KOPT-K1 (cell line): ENCODE results near the gene SUN3.

ENCODE experiments used
- H3K27ac ChIP-seq: fragments of 200-600 bp; sonication (generic); 2 replicates; pipeline ENCODE4 v1.5.1; 2016; ENCODE audit warnings: antibody characterized with exemption, mild to moderate bottlenecking, low read depth, low read length; ENCODE audit not compliant: poor library complexity, severe bottlenecking
- H3K36me3 ChIP-seq: fragments of 200-600 bp; sonication (generic); 2 replicates; pipeline ENCODE4 v1.5.1; 2017; ENCODE audit warnings: antibody characterized with exemption, mild to moderate bottlenecking, low read length, moderate library complexity; ENCODE audit not compliant: insufficient read depth
- H3K9me3 ChIP-seq: fragments of 200-600 bp; sonication (generic); 2 replicates; pipeline ENCODE4 v1.5.1; 2017; ENCODE audit warnings: antibody characterized with exemption, low read length, mild to moderate bottlenecking; ENCODE audit not compliant: insufficient read depth, poor library complexity, severe bottlenecking

Gene SUN3, protein sequence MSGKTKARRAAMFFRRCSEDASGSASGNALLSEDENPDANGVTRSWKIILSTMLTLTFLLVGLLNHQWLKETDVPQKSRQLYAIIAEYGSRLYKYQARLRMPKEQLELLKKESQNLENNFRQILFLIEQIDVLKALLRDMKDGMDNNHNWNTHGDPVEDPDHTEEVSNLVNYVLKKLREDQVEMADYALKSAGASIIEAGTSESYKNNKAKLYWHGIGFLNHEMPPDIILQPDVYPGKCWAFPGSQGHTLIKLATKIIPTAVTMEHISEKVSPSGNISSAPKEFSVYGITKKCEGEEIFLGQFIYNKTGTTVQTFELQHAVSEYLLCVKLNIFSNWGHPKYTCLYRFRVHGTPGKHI

GRCh38 chr7:48028938-48029337 lies at the start of gene SUN3:
TSS of gene SUN3 (minus strand) at chr7:48029107. CDS start at chr7:48028938, 169 bp downstream.
- Histone ChIP-seq H3K36me3 (no peaks in the 10 kb centered on the region), H3K27ac (no peak within 1 kb of the TSS), H3K9me3 (peaks cover 6% of the 10 kb centered on the region)

- no peak overlapping the region for H3K27ac ChIP-seq
- no peaks in the 10 kb centered on the region for H3K36me3 ChIP-seq
- H3K9me3 ChIP-seq, result no peaks in the 10 kb centered on the region
These were observed 49.6 kb upstream of the SUN3 start for GRCh38 chr7:48078470-48078869.

GRCh38 chr7:48077423-48077822 lies 48.5 kb upstream of the SUN3 start:
- Histone ChIP-seq H3K36me3 (no peaks in the 10 kb centered on the region), H3K27ac (no peak overlapping the region), H3K9me3 (no peaks in the 10 kb centered on the region)

DNA sequence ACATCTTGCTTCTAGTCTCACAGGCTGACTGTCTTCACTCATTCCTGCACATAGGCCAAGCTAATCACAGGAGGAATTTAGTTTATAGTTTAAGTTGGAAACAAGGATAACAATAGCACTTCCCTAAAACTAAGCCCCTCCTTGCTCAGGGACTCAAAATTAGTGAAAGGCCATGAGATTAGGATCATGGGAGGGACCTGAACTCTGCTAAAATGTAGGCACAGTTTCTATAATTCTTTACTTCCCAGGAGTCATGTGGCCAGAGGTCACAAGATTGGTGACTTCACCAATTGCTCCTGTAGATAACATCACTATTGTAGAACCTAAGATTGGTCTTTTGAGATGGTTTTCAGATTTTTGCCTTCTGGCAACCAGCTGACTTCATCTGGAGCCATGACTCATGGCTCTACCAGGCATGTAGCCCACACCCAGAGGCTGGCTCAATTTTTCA lies 45.3 kb upstream of the SUN3 start:
- Histone ChIP-seq H3K27ac (no peak overlapping the region), H3K36me3 (no peaks in the 10 kb centered on the region), H3K9me3 (peaks cover 4% of the 10 kb centered on the region)

DNA sequence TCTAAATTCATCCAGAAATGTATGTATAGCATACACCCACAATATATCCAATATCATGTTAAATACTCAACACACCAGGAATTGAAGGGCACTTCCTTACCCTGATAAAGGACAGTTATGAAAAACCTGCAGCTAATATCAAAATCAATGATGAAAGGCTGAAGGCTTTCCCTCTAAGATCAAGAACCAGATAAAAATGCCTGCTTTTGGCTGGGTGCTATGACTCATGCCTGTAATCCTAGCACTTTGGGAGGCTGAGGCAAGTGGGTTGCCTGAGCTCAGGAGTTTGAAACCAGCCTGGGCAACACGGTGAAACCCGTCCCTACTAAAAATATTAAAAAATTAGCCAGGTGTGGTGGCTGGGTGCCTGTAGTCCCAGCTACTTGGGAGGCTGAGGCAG lies 38.6 kb upstream of the SUN3 start:
- Histone ChIP-seq H3K27ac (no peak overlapping the region), H3K9me3 (peaks cover 4% of the 10 kb centered on the region), H3K36me3 (no peaks in the 10 kb centered on the region)

DNA sequence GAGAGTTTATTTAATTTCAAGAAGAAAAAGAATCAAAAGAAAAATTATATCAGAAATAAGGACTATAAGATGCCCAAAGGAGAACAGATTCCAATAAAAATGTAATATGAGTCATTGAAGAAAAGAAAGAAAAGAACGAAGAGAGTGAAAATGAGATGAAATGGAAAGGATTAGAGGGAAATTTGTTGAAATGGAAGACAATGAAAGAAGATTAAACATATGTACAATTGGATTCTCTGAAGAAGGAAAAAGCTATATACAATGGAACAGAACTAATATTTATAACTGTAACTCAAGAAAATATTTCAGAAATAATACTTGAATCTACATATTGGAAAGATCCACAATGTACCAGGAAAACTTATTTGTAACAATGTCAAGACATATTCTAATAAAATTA lies 35.1 kb upstream of the SUN3 start:
- Histone ChIP-seq H3K9me3 (no peaks in the 10 kb centered on the region), H3K36me3 (no peaks in the 10 kb centered on the region), H3K27ac (no peak overlapping the region)

DNA sequence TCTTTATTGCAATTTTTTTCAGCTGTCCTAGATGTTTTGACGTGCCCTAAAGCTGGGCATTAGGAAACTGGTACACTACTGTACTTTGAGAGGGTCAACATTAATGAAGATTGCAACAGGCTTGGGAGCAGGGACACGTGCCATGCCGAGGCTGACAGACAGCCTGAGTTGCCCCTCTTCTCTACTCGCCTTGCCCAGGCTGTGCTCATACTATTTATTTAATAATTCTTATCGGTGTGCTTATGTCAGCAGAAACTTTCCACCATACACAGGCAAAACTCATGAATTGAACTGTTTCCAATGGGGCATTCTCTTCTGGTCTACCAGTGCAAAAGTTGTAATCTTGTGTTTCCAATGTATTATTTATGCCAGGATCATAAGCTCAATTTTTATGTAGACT lies 30.8 kb upstream of the SUN3 start:
- no peak overlapping the region for H3K27ac ChIP-seq
- no peaks in the 10 kb centered on the region for H3K36me3 ChIP-seq
- H3K9me3 ChIP-seq, result peaks cover 4% of the 10 kb centered on the region

GRCh38 chr7:48058990-48059389 lies 30.1 kb upstream of the SUN3 start:
- no peaks in the 10 kb centered on the region for H3K36me3 ChIP-seq
- H3K9me3 ChIP-seq, result peaks cover 4% of the 10 kb centered on the region
- H3K27ac ChIP-seq, result no peak overlapping the region

GRCh38 chr7:48053736-48054135 lies 24.8 kb upstream of the SUN3 start:
- no peaks in the 10 kb centered on the region for H3K36me3 ChIP-seq
- H3K9me3 ChIP-seq, result peaks cover 4% of the 10 kb centered on the region
- H3K27ac ChIP-seq, result no peak overlapping the region

DNA sequence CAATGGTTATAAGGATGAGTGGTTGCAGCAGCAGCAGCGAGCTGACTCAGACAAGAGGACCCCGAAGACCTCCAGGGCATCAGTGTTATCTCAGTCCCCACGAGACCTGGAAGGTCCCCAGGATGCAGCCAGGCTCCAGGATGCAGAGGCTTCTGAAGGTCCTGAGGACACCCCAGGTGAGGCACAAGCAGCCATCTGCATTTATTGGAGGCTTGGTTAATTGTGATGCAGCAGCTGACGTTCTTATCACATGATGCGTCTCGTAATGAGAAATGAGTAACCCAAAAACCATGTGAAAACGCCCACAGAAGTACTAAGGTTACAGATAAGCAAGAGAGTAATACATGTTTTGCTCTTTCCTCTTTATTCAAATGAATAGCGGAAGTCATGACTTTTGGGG lies 23.8 kb upstream of the SUN3 start:
- Histone ChIP-seq H3K36me3 (no peaks in the 10 kb centered on the region), H3K27ac (no peak overlapping the region), H3K9me3 (no peaks in the 10 kb centered on the region)

- Histone ChIP-seq H3K36me3 (no peaks in the 10 kb centered on the region), H3K27ac (no peak overlapping the region), H3K9me3 (no peaks in the 10 kb centered on the region)
These were observed 20.9 kb upstream of the SUN3 start for GRCh38 chr7:48049850-48050249.

- Histone ChIP-seq H3K27ac (no peak overlapping the region), H3K36me3 (no peaks in the 10 kb centered on the region), H3K9me3 (no peaks in the 10 kb centered on the region)
These were observed 19.2 kb upstream of the SUN3 start for GRCh38 chr7:48048113-48048512.

GRCh38 chr7:48046458-48046857 lies 17.6 kb upstream of the SUN3 start:
- H3K9me3 ChIP-seq, result no peaks in the 10 kb centered on the region
- no peaks in the 10 kb centered on the region for H3K36me3 ChIP-seq
- H3K27ac ChIP-seq, result no peak overlapping the region

- H3K36me3 ChIP-seq, result no peaks in the 10 kb centered on the region
- H3K27ac ChIP-seq, result no peak overlapping the region
- no peaks in the 10 kb centered on the region for H3K9me3 ChIP-seq
These were observed 16.4 kb upstream of the SUN3 start for GRCh38 chr7:48045195-48045765.

DNA sequence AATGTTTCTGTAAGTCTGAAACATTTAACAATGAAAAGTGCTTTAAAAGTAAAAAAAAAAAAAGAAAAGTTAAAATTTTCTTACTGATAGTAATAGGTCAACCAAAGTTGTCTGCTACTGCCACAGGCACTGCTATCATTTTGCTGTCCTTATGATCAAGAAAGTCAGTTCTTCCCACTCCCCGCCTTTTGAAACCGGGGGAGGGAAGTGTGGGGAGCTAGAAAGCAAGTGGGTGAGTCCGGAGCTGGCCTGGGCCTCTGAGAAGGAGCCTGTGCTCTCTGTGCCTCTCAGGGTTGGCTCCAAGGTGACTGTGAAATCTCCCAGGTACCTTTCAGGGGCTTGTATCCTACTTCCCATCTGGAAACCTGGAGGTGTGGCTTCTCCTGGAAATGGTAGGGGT lies 13.7 kb upstream of the SUN3 start:
- H3K36me3 ChIP-seq, result no peaks in the 10 kb centered on the region
- no peak overlapping the region for H3K27ac ChIP-seq
- H3K9me3 ChIP-seq, result no peaks in the 10 kb centered on the region

DNA sequence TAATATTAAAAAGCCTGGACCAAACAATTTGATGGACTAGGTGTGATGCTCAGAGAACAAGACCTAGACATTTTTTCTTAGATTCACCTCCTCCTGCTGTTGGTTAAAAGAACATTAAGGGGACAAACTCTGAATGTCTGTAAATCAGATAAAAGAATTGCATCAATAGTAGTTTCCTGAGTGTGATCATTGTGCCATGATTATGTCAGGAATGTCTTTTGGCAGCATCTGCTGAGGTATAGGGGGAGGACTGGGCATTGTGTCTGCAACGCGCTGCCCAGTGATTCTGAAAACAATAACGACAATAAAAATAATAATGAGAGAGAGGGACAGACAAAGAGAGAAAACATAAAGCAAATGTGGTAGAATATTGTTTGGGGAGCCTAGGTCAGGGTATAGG lies 13.3 kb upstream of the SUN3 start:
- Histone ChIP-seq H3K27ac (no peak overlapping the region), H3K36me3 (no peaks in the 10 kb centered on the region), H3K9me3 (no peaks in the 10 kb centered on the region)
